K562 (cell line): ENCODE data around the gene KCNB1.

Experiments
- ESRRA ChIP-seq: fragments of 450-650 bp; IDR thresholded peaks from 2 replicates; pipeline ENCODE4 v1.6.1; 2014; ENCODE audit warnings: low read depth, mild to moderate bottlenecking, moderate library complexity, borderline replicate concordance
- SREBF1 ChIP-seq: fragments of 150-350 bp; IDR thresholded peaks from 2 replicates; pipeline ENCODE4 v1.6.1; 2014; ENCODE audit warnings: antibody characterized with exemption, low read depth, low read length, borderline replicate concordance

DNA sequence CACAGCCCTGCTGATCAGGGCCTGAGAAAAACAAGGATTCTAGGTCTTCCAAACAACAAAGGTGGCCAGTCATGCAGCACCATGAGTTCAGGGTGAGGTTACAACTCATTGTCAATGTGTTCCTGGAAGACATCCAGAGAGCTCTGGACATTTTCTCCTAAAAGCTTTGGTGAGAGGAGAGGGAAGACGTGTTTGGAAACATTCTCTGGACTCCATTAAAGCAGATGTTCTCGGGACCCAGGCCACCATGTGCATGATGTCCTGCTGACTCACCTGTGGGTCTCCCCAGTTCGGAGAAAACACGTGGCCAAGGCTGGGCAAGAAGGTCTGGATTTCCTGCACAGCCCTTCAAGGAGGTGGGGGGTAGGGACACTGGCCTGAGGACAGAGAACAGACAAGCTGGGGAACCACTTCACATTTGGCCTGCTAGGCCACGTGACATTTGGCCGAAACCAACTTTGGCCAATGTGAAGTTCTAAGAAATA is 61.6 kb downstream of the KCNB1 start:
- no peak for TF ChIP-seq ESRRA
- no peak for TF ChIP-seq SREBF1
